HG03521 (cell line): ENCODE results near the gene STARD3.
"Not testable (repeated sequence)": the region's sequence is repeated elsewhere in the genome, so short reads cannot be mapped to it uniquely, and the experiment has no call there.

Source experiments
- ATAC-seq: cut with Tn5 transposase; IDR thresholded peaks from one replicate; pipeline ENCODE4 v1.9.1; 2021; ENCODE audit warnings: mild to moderate bottlenecking, moderate library complexity; ENCODE audit not compliant: unreplicated experiment

STARD3 gene

DNA sequence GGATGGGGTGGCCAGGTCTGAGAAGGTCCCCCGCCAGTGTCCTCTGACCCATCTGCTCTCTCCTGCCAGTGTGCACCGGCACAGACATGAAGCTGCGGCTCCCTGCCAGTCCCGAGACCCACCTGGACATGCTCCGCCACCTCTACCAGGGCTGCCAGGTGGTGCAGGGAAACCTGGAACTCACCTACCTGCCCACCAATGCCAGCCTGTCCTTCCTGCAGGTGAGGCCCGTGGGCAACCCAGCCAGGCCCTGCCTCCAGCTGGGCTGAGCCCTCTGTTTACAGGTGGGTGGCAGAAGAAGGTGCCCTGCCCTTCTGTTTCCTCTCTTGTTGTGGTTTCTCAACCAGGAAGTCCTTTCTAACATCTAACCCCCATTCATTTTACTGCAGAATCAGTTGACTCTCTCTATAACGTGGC, 70.0 kb downstream of the STARD3 start:
- ATAC-seq = no peak

GRCh38 chr17:39709319-39709997, 72.5 kb downstream of the STARD3 start:
- no peak for ATAC-seq

- ATAC-seq = no peak
These were observed 73.3 kb downstream of the STARD3 start for GRCh38 chr17:39709998-39710964.

DNA sequence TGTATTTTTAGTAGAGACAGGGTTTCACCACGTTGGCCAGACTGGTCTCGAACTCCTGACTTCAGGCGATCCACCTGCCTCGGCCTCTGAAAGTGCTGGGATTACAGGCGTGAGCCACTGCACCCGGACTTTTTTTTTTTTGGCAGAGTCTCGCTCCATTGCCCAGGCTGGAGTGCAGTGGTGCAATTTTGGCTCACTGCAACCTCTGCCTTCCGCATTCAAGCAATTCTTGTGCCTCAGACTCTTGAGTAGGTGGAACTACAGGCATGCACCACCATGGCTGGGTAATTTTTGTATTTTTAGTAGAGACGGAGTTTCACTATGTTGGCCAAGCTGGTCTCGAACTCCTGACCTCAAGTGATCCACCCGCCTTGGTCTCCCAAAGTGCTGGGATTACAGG, 74.1 kb downstream of the STARD3 start:
- not testable (repeated sequence) for ATAC-seq

DNA sequence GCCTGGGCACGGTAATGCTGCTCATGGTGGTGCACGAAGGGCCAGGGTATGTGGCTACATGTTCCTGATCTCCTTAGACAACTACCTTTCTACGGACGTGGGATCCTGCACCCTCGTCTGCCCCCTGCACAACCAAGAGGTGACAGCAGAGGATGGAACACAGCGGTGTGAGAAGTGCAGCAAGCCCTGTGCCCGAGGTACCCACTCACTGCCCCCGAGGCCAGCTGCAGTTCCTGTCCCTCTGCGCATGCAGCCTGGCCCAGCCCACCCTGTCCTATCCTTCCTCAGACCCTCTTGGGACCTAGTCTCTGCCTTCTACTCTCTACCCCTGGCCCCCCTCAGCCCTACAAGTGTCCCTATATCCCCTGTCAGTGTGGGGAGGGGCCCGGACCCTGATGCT, 74.9 kb downstream of the STARD3 start:
- no peak for ATAC-seq
